Measurements from ENCODE around the gene KPNA1.

GRCh38 chr3:122457706-122458105 lies 57.0 kb downstream of the KPNA1 start:
- TF ChIP-seq CTCF (IDR thresholded peaks at IDR 0.05) (no peak), POLR2A (IDR thresholded peaks at IDR 0.05) (no peak)

Data from heart left ventricle (tissue), 13 donors.